Non-pigmented ciliary epithelial cell (primary cell): ENCODE measurements around the gene KATNB1.
"Not testable (repeated sequence)": the region's sequence is repeated elsewhere in the genome, so short reads cannot be mapped to it uniquely, and the experiment has no call there.

Experiments used
- DNase-seq: peaks from one replicate; pipeline ENCODE4 v3.0.0-alpha.2; 2010; ENCODE audit warnings: low read depth

The KATNB1 gene

DNA sequence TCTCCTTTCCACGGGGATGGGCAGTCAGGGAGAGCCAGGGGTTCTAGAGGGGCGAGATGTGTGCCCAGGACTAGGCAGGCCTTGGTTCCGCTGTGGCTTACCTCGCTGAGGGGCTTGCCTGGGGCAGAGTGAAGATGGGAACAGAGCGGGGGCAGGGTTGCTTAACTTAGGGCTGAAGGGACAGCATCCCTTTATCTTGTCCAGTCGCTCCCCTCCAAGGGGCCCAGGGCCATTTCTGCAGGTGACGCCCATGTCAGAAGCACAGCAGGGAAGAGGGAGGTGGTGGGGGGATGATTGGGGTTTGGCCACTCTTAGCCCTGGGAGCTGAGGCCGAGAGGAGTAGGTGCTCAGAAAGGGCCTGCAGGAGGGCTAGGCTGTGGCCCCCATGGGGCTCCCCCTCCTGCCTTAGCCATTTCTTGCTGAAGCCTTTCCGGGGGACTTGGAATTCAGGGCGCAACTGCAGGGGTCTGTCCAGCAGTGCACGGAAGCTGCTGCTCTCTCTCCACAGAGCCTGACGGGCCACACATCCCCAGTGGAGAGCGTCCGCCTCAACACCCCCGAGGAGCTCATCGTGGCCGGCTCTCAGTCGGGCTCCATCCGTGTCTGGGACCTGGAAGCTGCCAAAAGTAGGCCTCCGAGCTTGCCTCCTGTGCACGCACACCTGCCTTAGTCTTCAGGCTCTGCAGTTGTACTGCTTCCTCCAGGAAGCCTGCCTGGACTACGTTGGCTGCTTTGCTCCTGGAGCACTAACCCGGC lies 8.5 kb downstream of the KATNB1 start:
- DNase-seq, result no peak

DNA sequence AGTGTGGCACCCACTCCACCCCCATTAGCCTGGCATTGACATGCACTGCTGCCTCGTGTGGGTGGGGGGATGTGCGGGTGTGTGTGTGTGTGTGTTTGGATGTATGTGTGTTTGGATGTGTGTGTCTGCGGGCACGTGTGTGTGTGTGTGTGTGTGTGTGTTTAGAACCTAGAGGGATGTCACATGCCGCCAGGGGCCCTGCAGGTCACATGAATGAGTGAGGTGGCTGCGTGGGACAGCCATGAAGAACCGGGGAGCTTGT lies 9.0 kb downstream of the KATNB1 start:
- no peak for DNase-seq

DNA sequence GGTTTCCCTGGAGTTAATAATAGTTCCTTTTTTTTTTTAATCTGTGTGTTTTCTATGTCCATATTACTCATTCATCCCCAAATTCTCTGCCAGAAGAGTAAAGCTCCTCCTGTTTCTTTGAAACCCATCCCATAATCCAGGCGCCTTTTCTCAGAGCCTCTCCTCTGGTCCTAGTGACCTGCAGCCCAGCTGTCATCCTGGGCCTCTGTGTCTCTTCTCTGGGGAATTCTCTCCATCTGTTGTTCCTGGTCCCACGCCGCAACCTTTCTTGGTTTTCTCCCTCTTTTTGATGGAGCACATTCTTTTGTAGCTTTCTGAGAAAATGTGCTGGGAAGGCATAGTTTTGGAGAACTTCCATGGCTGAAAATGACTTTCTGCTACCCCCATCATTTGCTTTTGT lies 10.2 kb downstream of the KATNB1 start:
- no peak for DNase-seq

DNA sequence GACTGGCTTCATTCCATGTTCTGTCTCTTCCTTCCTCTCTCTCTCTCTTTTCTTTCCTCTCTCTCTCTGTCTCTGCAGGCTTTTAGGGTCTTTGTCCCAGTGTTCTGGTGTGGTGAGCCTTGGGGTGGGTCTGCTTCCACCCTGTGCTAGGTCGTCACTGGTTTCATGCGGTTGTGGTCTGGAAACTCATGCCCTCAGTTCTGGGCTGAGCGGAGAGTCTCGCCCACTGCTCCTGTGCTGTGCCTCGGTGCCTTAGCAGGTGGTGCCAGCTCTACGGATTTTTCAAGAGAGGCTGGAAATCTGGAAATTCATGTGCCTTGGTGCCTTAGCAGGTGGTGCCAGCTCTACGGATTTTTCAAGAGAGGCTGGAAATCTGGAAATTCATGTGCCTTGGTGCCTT lies 10.7 kb downstream of the KATNB1 start:
- DNase-seq, result not testable (repeated sequence)

DNA sequence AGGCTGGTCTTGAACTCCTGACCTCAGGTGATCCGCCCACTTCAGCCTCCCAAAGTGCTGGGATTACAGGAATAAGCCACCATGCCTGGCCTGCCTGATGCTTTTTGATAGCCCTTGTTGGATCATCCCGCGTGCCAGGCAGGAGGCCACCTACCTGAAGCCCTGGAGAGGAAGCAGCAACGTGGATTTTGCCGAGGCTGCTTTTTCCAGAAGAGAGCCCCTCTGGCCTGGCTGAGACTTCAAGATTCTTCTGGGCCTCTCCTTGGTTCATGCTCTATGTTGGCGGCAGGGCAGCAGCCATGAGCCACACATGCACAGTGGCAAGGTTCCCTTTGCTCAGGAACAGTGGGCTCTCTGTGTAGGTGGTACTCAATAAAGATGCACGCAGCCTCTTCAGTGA lies 11.5 kb downstream of the KATNB1 start:
- DNase-seq, result no peak

DNA sequence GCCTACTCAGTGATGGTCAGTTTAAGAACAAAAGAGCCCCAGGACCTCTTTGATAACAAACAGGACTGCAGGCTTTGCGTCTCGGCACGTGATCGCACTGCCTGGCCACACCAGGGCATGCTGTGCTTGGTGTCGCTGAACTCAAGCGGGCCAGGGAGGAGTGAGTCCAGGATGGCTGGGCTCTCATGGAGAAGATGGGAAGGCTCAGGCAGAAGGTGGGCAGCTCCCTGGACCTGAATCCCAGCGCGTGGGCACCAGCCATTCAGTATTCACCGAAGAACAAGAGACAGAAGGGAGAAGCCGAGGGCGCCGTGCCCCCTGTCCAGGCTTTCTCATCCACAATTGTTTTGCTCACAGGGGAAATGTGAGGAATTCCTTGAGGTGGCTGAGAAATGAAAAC lies 11.9 kb downstream of the KATNB1 start:
- DNase-seq, result no peak

DNA sequence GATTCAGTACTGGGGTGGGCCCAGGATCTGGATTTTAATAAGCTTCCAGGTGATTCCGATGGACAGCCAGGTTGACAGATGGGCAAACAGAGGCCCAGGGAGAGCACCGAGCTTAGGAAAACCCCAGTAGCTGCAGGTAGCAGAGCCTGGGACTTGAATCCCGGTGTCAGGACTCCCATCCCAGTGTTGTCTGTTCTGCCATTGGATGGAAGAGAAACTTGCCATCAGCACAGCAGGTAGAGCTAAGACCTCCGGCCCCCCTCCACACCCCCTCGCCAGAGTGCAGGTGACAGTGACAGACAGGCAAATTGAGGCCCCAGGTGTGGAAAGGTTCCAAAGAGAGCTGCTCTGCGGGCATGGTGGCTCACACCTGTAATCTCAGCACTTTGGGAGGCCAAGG lies 12.4 kb downstream of the KATNB1 start:
- DNase-seq, result no peak

DNA sequence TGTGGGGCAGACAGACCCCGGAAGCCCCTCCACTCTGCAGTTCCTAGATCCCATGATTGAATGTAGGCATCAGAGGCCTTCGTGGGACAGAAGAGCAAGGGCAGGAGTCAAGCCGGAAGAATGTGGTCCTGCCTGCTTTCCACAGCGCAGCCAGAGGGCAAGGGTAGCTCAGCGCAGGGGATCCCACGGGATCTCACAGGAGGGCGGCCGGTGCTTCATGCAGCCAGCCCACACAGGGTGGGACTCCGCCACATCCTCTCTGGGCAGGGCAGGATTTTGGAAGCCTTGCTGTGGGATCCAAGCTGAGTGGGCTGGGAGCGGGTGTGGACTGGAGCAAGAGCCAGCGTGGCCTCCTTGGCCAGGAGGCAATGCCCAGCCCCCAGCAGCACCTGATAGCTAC lies 13.0 kb downstream of the KATNB1 start:
- DNase-seq, result no peak

DNA sequence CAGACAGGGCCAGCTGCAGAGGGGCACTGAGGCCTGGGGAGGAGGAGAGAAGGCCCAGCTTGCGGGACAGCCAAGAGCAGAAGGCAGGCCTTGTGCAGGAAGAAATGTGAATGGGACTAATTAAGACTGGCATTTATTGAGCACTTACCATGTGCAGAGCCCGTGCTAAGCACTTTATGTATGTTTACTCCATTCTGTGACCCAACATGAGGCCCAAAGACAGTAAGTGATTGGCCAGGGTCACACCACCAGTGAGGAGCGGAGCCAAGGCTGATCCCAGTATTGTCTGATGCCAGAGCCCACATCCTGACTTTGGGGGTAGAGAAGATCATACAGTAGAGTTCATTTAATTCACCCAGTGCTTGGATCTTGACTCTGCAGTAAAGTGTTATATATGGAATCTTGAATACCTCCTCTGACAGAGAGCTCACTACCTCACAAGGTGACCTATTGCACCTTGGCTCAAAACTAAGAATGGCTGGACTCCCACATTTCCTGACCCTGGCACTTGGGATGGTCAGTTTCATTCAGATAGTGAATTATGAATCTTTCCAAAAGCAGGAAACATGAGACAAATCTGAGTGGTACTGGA lies 13.6 kb downstream of the KATNB1 start:
- no peak for DNase-seq

DNA sequence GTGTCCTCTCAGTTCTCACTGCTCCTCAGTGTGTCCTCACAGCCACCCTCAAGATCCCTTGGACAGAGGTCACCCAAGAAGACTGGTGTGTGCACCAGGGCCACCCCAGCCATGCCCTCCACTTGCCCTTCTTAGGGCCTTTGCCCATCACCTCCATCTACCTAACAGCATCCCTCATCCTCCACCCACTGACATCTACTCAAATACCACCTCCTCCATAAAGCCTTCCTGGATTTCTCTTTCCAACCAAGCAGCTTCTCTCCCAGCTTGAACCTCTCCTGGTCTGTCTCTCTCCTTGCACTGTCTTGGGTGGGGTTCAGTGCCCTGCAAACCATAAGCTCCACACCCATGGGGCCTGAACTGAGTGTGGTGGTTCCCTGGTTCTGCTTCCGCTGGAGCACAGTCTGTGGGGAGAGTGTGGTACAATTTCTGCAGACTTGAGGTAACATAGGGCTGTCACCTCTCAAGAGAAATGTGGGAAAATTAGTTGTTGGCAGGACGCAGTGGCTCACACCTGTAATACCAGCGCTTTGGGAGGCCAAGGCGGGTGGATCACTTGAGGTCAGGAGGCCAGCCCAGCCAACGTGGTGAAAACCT lies 14.4 kb downstream of the KATNB1 start:
- no peak for DNase-seq

DNA sequence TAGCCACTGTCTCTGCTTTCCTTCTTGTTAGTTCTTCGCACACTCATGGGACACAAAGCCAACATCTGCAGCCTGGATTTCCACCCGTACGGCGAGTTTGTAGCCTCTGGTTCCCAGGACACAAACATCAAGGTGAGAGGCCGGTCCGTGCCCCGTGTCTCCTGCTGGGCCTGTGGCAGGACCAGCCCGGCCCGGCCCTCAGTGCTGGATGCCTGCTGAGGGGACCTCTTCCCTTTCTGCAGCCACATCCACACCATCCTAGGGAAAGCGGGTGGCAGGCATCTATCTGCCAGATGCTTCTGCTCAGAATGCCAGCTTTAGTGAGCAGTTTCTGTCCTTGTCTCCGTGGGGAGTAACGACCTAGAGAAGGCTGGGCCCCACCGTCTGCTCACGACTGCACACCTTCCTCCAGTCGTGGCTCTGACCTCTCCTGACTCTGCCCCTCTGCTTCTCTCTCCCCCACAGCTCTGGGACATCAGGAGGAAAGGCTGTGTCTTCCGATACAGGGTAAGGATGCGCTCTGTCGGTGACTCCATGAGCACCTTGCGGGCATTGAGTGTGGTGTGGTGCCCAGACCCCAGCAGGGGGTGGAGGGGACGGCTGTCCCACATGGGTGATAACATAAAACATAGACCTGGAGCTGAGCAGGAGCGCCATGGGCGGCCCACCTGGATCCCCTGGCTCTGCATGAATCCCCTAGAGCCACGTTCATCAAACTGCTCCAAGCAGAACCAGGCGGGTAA lies 15.4 kb downstream of the KATNB1 start:
- no peak for DNase-seq

DNA sequence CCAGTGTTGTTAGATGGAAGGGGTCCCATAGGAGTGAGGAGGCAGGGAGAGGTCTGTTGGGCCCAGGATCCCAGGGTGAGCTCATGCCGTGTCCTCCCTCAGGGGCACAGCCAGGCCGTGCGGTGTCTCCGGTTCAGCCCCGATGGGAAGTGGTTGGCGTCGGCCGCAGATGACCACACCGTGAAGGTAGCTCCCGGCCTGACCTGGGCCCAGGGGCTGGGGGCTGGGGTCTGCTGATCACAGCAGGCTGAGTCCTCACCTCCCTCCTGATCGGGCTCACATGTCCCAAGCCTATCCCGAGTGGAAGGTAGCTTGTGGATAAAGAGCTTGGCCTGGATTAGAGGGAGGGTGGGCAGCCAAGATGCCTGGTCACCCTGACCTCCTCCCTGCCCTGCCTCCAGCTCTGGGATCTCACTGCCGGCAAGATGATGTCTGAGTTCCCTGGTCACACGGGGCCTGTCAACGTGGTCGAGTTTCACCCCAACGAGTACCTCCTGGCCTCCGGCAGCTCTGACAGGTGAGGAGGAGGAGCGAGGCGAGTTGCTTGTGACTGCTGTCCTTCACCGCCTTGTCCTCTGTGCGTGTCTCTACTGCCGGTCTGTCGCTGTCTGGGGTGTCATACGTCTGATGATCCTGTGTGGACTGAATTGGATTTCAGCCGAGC lies 16.1 kb downstream of the KATNB1 start:
- DNase-seq, result no peak

DNA sequence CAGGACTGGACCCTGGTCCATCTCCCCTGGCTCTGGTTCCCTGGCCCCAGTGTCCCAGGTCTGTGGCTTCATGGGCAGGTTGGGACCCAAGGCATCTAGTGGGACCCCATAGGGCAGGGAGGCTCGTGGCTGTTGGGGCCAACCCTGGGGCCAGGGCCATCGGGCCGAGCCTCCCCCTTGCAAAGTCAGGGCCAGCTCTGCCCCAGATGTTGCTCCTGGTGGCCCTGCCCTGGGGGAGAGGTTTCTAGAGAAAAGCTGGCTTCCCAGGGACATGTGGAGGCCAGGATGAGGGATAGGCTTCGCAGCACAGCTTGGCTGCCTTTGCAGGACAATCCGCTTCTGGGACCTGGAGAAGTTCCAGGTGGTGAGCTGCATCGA lies 16.6 kb downstream of the KATNB1 start:
- DNase-seq, result no peak

DNA sequence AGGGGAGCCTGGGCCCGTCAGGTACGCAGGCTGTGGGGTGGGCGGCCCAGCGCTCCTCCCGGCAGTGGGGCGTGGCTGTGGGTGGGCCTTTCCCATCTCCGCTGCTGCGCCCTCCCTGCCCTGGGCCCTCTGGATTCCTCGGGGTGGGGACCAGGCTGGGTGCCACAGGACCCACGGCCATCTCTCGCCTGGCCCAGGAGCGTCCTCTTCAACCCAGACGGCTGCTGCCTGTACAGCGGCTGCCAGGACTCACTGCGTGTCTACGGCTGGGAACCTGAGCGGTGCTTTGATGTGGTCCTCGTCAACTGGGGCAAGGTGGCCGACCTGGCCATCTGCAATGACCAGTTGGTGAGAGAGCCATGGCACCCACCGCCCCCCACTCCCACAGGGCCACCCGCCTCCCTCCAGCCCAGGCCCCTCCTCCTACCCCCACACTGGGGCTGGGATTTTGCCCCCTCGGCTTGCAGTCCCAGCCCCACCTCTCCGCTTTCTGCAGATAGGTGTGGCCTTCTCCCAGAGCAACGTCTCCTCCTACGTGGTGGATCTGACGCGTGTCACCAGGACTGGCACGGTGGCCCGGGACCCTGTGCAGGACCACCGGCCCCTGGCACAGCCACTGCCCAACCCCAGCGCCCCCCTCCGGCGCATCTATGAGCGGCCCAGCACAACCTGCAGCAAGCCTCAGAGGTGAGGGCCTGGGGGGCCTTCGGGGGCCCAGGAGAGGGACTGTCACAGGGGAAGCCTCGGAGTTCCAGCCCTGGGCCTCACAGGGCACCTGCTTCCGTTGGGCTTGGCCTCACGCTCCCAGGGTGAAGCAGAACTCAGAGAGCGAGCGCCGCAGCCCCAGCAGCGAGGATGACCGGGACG lies 17.2 kb downstream of the KATNB1 start:
- DNase-seq, result no peak

DNA sequence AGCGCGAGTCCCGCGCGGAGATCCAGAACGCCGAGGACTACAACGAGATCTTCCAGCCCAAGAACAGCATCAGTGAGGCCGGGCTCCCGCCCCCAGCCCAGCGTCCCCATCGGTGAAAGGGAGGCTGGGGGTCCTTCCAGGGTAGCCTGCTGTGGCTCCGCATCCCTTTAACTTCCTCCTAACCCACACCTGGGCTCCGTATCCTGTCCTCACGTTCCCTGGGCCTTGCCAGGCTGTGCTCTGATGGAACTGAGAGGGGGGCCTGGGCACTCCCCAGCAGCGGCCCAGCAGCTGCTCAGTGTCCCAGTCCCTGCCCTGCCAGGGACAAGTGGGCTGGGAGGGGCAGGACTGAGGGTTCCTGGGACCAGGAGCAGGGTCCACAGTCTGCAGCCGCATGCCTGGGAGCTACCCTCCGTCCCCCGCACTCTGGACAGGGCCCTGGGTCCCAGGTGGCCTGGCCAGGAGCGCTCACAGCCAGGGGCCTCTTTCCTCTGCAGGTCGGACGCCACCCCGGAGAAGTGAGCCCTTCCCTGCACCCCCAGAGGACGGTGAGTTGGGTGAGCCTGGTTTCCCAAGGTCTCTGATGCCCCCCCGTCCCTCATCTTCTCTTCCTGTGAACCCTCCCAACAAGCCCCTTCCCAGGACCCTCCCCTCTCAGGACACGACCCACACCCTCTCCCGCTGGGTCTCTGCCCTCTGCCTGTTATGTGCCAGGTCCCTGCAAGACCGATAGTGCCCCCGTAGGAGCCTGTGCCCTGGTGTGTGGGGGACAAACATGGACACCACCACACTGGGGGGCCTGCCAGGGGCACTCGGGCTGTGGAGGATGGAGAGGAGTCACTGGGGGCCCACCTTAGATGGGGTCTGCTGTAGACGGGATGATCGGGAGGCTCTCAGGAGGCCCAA lies 18.1 kb downstream of the KATNB1 start:
- no peak for DNase-seq

DNA sequence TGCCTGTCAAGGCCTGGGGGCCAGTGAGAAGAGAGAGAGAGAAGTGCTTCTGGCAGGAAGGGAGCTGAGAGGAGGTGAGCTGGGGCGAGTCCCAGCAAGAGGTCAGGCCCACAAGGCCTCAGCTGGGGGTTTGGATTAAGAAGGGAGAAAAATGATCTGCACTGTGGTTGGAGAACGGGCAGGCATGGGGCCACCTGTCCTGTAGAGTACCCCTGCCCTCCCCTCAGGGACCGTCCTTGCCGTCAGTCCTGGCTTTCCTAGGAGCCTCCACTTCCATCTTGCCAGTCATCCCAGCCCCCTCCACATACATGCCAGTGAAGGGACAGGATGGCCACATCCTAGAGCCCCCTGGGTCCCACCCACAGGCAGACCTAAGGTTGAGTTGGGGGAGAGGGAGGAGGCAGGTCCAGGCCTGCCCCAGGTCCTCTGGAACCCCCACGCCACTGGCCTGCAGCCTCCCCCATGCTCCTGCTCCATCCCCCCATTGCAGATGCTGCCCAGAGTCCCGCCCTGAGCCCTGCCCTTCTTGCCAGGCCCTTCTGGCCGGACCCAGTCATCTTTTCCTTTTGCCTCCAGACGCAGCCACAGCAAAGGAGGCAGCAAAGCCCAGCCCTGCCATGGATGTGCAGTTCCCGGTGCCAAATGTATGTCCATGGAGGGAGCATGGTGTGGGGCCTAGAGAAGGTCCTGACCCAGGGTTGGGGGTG lies 18.9 kb downstream of the KATNB1 start:
- no peak for DNase-seq

DNA sequence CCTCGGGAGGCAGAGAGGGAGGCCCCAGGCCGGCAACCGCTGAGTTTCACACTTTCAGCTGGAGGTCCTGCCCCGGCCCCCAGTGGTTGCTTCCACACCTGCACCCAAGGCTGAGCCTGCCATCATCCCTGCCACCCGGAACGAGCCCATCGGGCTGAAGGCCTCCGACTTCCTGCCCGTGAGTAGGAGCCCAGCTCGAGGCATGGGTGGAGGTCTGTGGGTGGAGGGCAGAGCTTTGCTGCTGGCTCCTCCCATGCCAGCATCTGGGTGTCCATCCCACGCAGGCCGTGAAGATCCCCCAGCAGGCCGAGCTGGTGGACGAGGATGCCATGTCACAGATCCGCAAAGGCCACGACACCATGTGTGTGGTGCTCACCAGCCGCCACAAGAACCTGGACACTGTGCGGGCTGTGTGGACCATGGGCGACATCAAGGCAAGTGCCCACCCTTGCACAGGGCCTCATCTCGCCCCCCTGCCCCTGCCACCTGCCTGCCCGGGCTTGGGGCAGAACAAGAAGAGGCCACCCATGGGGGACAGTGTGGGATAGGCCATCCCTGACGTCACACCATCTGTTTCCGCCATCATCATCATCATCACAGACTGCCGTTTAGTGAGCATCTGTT lies 19.6 kb downstream of the KATNB1 start:
- no peak for DNase-seq

DNA sequence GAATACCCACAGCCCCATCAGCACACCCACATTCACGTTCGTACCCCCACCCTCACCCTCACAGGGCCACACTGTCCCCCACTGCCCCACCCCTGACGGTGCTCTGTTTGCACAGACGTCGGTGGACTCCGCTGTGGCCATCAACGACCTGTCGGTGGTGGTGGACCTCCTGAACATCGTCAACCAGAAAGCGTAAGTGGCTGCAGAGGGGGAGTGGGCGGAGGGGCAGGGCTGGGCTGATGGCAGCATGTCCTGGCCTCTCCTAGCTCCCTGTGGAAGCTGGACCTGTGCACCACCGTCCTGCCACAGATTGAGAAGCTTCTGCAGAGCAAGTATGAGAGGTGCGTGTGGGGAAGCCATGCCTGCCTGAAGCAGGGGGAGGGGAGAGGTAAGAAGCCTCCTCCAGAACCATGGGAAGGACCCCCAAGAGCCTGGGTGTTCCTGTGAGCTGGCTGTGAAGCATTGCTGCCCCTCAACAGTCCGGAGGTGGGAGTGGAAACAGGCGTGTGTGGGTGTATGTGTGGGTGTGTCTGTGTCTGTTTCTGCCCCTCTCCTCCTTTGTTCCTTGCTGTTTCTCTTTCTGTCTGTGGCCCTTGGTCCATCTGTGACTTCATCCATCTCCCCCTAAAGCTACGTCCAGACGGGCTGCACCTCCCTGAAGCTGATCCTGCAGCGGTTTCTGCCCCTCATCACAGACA lies 20.3 kb downstream of the KATNB1 start:
- DNase-seq, result no peak
